GM19397 (cell line): ENCODE data around the gene PIK3AP1.

Experiments used
- ATAC-seq: cut with Tn5 transposase; IDR thresholded peaks from one replicate; pipeline ENCODE4 v1.9.1; 2021; ENCODE audit warnings: mild to moderate bottlenecking, moderate library complexity; ENCODE audit not compliant: unreplicated experiment

Gene PIK3AP1

DNA sequence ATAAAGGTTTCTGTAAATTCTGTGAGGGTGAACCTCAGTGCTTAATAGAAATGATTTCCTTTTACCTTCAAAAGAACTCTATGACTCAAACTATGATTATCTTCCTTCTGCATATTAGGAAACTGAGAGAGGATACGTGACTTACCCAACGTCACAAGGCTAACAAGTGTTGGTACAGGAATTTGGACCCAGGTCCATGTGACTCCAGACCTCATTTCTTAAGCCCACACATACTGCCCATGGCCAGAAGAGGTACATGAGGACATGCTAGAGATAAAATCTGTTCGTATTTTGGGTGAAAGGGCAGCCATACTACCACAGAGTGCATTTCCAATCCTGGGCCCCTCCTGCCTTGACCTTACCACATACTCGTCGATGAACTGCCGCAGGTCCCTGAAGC lies 72.0 kb downstream of the PIK3AP1 start:
- ATAC-seq, result no peak

DNA sequence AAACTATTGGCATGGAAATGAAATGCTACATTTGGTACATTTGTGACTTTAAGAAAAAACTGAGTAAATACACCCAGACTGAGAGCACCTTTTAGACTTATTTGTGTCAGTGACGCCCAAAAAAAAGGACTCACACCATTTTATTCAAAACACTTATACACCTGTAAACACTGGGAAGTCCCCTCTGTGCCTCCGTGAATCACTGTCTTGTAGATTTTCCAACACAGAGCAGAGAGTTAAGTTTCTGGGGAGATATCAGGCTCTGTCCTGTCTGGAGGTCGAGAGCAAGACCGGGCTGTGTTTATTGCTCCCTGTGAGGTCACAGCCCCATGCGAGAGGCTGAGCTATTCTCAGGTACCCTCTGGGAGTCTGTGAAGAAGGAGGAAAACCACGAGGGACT lies 72.8 kb downstream of the PIK3AP1 start:
- no peak for ATAC-seq

DNA sequence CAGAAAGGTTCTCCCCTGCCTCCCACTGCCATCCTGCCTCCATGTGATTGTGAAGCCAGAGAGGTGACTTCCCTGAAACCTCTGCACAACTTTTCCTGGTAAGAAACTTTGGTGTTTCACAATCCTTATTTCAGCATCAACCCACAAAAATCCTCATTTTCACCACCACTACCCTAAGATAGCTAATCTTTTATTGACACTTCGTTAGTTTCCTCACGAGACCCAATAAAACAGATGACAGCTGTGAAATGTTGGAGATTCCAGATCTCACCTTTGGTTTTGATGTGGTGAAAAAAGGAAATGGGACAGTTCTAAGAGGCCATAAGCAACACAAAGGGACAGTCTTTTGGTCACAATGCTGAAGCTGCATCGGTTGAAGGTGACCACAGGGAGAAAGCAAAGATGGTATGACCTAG lies 73.6 kb downstream of the PIK3AP1 start:
- no peak for ATAC-seq

DNA sequence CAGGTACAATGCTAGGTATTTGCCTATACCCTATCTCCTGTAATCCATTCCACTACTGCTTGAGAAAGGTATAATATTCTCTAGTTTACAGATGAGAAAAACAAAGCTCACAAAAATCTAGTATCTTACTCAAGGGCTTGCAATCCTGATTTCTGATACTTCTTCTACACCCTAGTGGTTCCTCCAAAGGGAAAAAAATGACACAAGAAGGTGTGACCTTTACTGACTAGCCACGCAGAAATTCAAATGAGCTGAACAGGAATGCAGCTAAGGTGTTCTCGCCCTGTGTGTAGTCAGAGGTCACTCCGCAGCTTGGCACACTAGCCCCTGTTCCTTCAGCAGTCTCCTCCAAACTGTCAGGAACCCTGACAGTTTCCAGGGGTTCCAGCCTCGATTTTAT lies 74.0 kb downstream of the PIK3AP1 start:
- ATAC-seq, result no peak

DNA sequence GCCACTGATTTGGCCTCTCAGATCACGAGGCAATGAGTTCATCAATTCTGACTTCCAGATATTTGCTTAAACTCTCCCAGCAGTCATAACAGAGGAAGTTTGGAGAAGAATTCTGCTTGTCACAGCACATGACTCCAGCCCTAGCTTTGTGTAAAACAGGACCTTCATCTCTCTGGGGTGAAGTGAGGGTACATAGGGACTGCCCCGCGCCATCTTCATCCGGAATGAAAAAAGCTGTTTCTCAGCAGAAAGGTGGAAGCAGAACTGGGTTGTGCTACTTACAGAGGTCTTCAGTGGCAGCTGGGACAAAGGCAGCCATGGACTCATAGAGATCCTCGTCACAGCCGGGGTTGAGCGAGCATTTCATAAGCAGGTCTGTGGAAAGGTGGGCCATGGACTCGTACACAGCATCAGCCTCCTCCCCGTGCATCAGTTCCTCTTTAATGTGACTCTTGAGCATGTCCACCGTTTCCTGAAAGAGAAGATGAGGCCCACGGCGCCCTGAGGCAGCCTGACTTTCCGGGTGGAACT lies 75.1 kb downstream of the PIK3AP1 start:
- ATAC-seq, result no peak

DNA sequence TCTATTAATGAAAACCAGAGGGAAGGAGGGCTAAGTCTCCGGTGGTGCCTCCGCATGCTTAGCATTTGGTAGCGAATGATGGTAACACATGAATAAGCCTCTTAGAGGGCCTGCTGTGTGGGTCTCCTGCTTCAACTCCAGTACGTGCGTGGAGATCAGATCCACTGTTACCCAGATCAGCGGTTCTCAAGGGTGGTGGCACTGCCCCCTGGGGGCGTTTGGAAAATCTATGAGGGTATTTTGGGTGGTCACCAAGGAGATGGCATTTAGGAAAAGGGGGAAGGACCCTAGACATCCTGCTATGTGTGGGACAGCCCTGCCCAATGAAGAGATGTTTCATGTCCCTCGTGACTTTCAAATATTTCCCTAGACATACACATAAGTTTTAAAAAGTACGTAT lies 76.4 kb downstream of the PIK3AP1 start:
- ATAC-seq, result no peak

DNA sequence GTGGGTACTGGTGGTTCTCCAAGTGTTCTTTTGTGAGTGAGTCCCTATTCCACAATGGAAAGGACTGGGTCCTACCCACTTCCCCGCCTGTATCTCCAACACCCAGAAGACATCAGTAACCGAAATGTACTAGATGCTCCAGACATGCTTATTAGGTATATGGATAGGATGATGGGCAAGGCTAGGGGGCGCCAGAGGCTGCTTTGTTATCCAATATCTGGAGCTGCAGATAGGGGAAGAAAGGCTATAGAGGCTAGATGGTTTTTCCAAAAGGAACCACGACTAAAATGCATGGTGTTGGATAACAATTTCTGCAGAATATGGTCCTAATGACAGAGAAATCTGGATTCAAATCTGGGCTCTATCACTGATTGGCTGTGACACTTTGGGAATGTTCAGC lies 77.3 kb downstream of the PIK3AP1 start:
- no peak for ATAC-seq

DNA sequence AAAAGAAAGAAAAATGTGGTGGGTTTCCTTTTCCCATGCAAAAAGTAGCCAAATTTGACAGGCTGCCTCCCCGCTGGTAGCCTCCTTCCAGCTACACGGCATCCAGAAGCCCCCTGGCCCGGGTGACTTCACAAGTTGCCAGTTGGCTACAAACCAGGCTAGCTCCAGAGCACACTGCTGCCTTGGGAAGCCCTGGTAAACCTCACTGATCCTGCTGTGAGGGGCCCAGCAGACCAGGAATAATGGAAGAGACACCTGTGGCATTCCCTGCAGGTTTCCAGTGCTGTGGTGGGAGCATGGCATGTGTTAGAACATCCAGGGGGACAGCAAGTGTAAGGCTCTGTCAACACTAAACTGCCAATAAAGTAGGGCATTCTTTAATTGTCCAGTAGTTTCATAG lies 77.8 kb downstream of the PIK3AP1 start:
- ATAC-seq, result no peak

DNA sequence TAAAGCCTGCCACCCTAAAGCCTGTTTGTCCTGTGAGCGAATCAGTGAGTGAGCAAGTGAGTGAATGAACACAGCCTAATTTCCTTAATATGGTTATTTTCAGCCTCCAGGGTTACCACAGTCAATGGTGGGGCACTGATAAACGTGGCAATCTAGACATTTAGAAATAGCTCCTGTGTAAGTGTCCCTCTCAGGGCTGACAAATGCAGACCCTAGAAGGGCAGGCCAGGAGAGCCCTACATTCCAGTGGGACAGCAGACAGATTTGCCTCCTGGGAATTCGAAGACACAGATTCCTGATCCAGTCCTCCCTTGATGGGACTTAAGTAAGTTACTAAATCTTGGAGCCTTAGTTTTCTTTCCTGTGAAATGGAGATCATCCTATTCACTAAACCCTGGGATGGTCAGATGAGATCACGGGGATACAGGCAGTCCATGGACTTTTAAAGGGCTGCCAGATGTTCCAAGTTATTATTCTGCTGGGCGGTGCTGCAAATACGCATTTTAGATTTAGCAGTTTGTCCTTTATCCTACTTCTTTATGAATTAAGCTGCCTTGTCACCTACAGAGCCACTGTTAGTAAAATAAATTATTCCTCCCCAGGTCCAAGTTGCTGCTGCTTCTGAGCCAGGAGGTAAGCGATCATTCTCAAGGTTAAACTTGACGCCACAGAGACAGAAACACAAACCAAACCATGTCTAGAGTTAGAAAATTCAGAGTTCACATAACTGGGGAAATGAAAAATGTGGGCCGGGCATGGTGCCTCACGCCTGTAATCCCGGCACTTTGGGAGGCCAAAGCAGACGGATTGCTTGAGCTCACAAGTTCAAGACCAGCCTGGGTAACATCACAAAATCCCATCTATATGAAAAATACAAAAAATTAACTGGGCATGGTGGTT lies 78.7 kb downstream of the PIK3AP1 start:
- no peak for ATAC-seq

DNA sequence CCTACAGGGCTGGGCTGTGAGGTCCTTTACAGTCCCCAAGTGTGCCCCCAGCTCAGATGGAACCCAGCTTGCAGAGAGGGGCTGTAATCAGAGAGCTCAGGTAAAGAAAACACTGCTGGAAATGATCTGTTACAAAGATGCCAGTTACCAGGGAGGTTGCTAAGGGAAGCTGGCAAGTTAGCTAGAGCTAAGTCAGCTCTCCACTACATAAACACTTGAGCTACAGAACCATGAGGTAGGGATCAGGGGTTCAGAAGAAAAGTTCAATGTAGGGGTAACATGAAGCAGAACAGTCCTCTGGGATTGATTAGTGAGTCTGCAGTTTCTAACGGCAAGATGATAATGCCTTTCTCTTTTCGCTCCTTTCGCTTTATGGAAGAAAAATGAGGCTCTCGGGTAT lies 80.4 kb downstream of the PIK3AP1 start:
- ATAC-seq, result no peak

DNA sequence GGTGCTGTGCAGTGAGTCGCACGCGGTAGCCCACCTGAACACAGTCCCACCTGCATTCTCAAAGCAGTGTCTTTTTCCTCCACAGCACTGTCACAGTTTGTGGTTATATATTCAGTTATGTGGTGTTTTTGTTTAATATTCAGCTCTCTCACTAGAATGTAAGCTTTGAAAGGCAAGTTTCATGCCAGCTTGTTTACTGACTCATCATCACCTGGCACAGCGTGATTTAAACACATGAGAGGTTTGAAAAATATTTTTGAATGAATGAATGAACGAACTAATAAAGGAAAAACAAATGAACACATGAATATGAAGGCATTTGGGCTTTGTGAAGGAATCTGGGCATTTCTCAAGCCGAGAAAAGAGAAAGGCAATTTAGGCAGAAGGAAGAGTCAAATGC lies 81.6 kb downstream of the PIK3AP1 start:
- no peak for ATAC-seq

DNA sequence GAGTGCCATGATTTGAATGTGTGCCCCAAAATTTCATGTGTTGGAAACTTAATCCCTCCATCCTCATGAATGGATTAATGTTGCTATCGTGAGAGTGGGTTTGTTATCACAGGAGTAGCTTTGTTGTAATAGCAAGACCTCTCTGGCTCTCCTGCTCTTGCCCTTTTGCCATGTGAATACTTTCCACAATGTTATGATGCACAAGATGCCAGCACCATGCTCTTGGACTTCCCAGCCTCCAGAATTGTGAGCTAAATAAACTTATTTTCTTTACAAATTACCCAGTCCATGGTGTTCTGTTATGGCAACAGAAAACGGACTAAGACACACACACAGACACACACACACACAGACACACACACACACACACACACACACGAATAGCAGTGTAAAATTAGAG lies 82.2 kb downstream of the PIK3AP1 start:
- ATAC-seq, result no peak

DNA sequence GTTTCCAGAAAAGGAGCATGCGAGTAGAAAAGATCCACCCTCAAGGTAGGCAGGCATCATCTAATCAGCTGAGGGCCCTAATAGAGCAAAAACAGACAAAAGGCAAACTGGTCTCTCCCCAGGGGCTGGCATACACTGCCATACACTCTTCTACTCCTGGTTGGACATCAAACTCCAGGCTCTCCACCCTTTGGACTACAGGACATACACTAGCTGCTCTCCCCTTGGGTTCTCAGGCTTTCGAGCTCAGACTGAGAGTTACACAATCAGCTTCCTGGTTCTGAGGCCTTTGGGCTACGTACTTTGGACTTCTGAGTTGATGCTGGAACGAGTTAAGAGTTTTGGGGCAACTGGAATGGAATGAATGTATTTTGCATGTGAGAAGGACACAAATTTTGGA lies 82.6 kb downstream of the PIK3AP1 start:
- ATAC-seq, result no peak

DNA sequence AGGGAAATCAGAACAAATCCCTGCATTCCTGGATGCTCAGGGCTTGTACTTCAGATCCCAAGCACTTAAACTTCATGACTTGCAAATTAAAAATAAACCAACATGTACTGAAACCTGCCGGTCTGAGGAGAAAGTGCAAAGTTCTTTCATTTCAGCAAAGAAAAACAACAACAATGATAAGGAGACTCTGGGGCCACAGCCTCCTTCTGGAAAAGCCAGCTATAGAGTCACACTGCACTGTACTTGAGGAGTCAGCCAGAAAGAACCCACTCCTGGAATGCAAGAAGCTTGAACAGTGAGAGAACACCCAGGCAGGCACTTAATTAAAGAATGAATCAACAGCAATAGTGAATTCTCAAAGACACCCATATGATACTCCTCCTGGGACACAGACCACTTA lies 83.8 kb downstream of the PIK3AP1 start:
- ATAC-seq, result no peak

DNA sequence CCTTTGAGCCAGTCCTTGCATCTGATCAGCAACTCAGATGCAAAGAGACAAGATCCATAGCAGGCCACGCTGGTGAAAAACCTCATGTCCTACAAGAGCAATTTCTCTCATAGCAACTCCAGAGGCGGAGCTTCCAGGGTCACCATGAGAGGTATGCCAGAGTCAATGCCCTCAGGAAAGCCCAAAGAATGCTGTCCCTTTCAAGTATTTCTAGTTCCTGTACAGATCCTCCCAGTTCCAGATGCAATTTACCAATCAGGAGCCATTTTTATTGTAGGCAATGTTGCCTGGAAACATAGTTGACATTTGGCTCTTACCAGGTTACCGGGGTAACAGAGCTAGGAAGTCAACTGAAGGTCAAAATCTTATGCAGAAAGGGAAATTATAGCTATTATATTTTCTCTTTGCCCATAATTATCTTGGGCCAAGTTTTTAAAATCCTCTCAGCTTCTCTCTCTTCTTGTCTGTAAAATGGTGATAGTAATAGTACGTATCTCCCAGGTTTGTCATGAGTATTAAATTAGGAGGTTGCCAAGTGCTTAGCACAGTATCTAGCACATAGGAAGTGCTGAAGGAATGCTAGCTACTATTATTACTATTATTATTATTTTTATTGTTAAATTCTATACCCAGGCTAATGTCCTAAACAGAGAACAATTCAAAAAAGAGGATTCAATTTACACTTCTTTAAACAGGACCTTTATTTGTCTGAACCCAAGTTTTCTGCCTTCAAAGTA lies 87.2 kb downstream of the PIK3AP1 start:
- ATAC-seq, result no peak

DNA sequence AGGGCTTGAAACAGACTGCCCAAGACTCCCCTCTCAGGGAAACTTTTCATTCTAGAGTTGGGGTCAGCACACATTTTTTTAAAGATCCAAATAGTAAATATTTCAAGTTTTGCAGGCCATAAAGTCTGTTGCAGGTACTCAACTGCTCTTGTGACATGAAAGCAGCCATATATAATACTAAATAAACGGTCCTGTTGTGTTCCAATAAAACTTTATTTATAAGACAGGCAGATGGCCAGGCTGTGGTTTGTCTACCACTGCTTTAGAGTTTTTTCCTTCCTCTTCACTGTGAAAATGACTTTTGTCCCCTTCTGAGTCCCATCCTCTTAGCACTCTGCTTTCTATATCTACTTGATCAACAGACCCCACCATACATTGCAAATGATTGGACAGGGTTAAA lies 93.0 kb downstream of the PIK3AP1 start:
- ATAC-seq, result no peak

DNA sequence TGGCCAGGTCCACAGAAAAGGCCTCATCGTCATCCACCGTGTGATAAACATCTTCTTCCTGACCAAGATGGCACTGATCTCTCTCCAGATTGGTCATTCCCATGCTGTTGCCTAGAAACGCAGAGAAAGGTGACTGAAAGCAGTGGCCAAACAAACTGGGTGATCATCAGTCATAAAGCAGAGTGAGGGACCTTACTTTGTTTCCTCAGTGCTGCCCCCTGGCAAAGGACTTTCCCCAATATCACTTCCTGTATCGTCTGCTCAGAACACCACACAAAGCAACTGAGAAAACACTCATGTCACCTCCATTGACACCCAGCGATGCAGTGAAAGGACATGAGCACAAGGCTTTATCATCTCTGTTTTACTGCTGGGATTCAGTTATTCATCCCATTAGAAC lies 93.5 kb downstream of the PIK3AP1 start:
- ATAC-seq, result no peak

DNA sequence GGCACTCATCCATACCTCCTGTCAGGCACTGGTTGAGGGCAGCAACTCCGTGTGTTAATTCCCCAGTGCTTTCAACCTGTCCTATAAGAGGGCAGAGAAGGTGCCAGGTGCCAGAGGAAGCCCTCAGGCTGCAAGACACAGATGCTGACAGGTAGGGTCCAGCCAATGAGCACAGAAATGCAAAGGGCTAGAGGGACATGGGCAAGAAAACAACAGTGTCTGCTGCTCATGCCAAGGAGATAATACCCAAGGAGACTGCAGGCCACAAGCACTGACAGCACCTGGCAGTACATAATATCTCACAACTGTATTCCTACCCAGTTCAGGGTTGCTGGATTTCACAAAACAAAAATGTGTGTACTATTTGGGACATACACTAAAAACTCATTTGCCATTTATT lies 95.1 kb downstream of the PIK3AP1 start:
- ATAC-seq, result no peak

DNA sequence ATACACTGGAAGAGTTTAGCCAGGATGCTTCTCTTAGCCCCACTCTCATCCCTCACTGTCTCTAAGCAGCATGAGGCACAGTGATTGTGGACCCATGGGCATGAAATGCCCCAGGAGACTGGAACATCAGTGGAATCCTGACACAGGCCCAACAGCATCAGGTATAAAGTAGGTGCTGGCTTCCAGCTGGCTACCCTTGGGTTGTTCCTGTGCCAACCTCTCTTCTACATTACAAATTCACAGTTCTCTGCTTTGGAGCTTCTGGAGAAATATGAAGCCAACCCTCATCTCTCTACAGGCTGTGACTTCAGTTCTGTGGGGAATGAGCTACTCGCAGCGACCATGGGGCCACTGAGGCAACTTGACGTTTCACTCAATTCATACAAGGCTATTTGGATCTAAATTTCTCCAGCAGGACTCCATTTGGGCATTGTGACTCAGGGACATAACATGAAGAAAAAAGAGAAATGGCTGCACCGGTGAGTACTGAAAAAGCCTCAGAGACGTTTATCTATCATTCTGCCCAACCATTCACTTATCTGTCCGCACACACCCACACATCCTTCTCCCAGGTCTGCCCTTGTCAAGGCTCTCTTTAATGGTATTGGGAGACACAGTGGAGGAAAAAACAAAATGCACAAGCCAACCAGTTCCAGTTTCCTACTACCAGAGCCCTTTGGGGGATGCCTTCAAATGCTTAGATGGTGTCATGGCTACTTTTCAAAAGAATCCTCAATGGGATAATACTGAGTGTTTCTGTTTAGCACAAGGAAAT lies 98.1 kb downstream of the PIK3AP1 start:
- no peak for ATAC-seq

DNA sequence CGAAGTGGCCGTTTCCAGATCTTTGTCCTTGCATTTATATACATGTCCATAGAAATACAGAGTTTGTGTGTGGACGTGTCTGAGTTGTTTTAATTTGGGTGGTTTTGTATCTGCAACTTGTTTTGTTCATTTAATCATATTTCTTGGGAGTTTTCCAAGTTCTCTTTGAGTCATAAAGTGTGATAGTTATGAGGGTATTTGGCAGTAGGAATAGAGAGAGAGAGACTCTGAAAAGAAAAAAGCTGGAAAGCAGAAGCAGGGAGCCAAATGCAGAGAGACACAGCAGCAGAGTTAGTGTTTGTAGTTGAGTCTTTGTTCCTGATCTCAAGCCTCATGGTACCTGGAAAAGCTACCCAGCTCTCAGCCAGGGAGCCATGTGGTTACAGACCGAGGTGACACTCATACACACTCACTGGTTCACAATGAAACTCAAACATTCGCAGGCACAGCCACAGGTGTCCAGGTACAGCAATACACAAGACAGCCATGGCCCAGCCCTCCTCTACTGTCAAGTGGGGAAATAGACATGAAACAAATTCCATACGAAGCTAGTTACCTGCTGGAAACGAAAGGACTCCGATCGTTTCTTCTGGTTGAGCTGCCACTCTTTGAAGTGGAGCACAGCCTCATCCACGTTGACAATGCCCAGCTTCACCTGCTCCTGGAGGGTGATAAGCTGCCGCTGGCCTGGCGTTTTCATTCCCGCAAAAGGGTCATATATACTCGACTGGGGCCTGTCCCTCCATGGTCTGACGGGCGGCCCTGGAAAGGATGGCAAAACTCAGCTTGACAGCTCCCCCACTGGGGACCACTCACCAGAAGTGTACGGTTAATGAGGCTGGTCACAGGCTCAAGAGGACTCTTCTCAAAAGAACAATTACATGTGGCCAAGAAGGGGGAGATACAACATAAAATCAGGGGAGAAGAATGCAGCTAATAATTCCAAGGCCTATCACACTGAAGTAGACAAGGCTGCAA lies 100.2 kb downstream of the PIK3AP1 start:
- ATAC-seq, result no peak
